HL-60/S4 treated with retinoic acid at 250 ng/mL for 4 days and 3 days (cell line): ENCODE measurements around the gene STEAP4.
"Not testable (repeated sequence)": the region's sequence is repeated elsewhere in the genome, so short reads cannot be mapped to it uniquely, and the experiment has no call there.

ENCODE experiments used
- in situ Hi-C: fragments of 300-500 bp; cut with MboI; formaldehyde crosslinking; loops from 2 replicates; pipeline ENCODE4 v1.7.0; 2022; ENCODE audit warnings: low sequenced_read_pairs

STEAP4 gene

GRCh38 chr7:88274856-88275255 is 31.8 kb downstream of the STEAP4 start:
- in situ Hi-C loops, result not testable (repeated sequence)

- in situ Hi-C loops, result no loop called here
These were observed 37.1 kb downstream of the STEAP4 start for GRCh38 chr7:88269586-88269985.

GRCh38 chr7:88268858-88269257 is 37.8 kb downstream of the STEAP4 start:
- in situ Hi-C loops, result no loop called here

GRCh38 chr7:88268051-88268450 is 38.6 kb downstream of the STEAP4 start:
- in situ Hi-C loops, result no loop called here

GRCh38 chr7:88267421-88267820 is 39.3 kb downstream of the STEAP4 start:
- in situ Hi-C loops, result no loop called here

GRCh38 chr7:88264987-88265386 is 41.7 kb downstream of the STEAP4 start:
- in situ Hi-C loops, result not testable (repeated sequence)

GRCh38 chr7:88262562-88262961 is 44.1 kb downstream of the STEAP4 start:
- in situ Hi-C loops, result no loop called here

GRCh38 chr7:88260719-88261118 is 46.0 kb downstream of the STEAP4 start:
- in situ Hi-C loops, result no loop called here

- in situ Hi-C loops, result no loop called here
These were observed 46.9 kb downstream of the STEAP4 start for GRCh38 chr7:88259656-88260380.

GRCh38 chr7:88258296-88258695 is 48.4 kb downstream of the STEAP4 start:
- in situ Hi-C loops, result not testable (repeated sequence)

GRCh38 chr7:88256906-88257305 is 49.8 kb downstream of the STEAP4 start:
- in situ Hi-C loops, result no loop called here

- in situ Hi-C loops, result no loop called here
These were observed 51.8 kb downstream of the STEAP4 start for GRCh38 chr7:88254721-88255424.

GRCh38 chr7:88253640-88254039 is 53.1 kb downstream of the STEAP4 start:
- in situ Hi-C loops, result no loop called here

- in situ Hi-C loops, result no loop called here
These were observed 62.4 kb downstream of the STEAP4 start for GRCh38 chr7:88244258-88244657.

- in situ Hi-C loops, result no loop called here
These were observed 63.3 kb downstream of the STEAP4 start for GRCh38 chr7:88243345-88243909.

- in situ Hi-C loops, result no loop called here
These were observed 66.8 kb downstream of the STEAP4 start for GRCh38 chr7:88239852-88240251.

GRCh38 chr7:88233828-88234227 is 72.9 kb downstream of the STEAP4 start:
- in situ Hi-C loops, result no loop called here

GRCh38 chr7:88230646-88231045 is 76.0 kb downstream of the STEAP4 start:
- in situ Hi-C loops, result no loop called here

- in situ Hi-C loops, result no loop called here
These were observed 77.2 kb downstream of the STEAP4 start for GRCh38 chr7:88229302-88229995.

- in situ Hi-C loops, result no loop called here
These were observed 79.7 kb downstream of the STEAP4 start for GRCh38 chr7:88226886-88227516.

GRCh38 chr7:88226201-88226600 is 80.5 kb downstream of the STEAP4 start:
- in situ Hi-C loops, result no loop called here
